WTC11 (cell line): ENCODE measurements around the gene TMEM52B. TPM values are rescaled to one million over a fixed set of nuclear protein-coding genes. Genes with fewer than 3 reads are reported as not detected.

Experiments used
- ATAC-seq: fragments of 200-7000 bp; cut with Tn5 transposase; 2 replicates; pipeline ENCODE4 v1.10.0; 2021; ENCODE audit warnings: mild to moderate bottlenecking, moderate library complexity
- CTCF ChIA-PET: fragments of 300-600 bp; sonication (Branson Sonifier 250); formaldehyde crosslinking; loops from one replicate; lab custom pipeline; 2021; ENCODE audit warnings: antibody characterized with exemption; lab: Charles Lee
- POLR2A ChIA-PET: fragments of 350-600 bp; sonication (Branson Sonifier 250); formaldehyde crosslinking; loops from one replicate; lab custom pipeline; 2021; ENCODE audit warnings: antibody characterized with exemption; lab: Charles Lee
- DNase-seq: peaks from one replicate; pipeline ENCODE4 v3.0.0; 2021; ENCODE audit warnings: low spot score
- H3K27ac Mint-ChIP-seq: 2 replicates; pipeline ENCODE4 v1.8.0; 2021; ENCODE audit warnings: mixed read lengths
- H3K27me3 Mint-ChIP-seq: 2 replicates; pipeline ENCODE4 v1.8.0; 2021; ENCODE audit warnings: low read depth, mild to moderate bottlenecking, moderate library complexity, mixed read lengths
- H3K36me3 Mint-ChIP-seq: 2 replicates; pipeline ENCODE4 v1.8.0; 2021; ENCODE audit warnings: mixed read lengths
- H3K4me1 Mint-ChIP-seq: 2 replicates; pipeline ENCODE4 v1.8.0; 2022; ENCODE audit warnings: mixed read lengths
- H3K4me3 Mint-ChIP-seq: 2 replicates; pipeline ENCODE4 v1.8.0; 2021; ENCODE audit warnings: mild to moderate bottlenecking, moderate library complexity, mixed read lengths
- H3K9me3 Mint-ChIP-seq: 2 replicates; pipeline ENCODE4 v1.8.0; 2021; ENCODE audit warnings: mixed read lengths
- ATF3 ChIP-seq: sonication (generic); formaldehyde crosslinking; conservative IDR thresholded peaks from 2 replicates; pipeline ENCODE4 v1.8.1; 2022; ENCODE audit warnings: mild to moderate bottlenecking, missing genetic modification reagents
- CBFB ChIP-seq: sonication (generic); formaldehyde crosslinking; IDR thresholded peaks from 2 replicates; pipeline ENCODE4 v1.8.1; 2022; ENCODE audit warnings: mild to moderate bottlenecking, low read depth, missing genetic modification reagents
- E2F5 ChIP-seq: sonication (generic); formaldehyde crosslinking; IDR thresholded peaks from 2 replicates; pipeline ENCODE4 v1.8.1; 2022; ENCODE audit warnings: mild to moderate bottlenecking, moderate library complexity, missing genetic modification reagents
- ELF4 ChIP-seq: sonication (generic); formaldehyde crosslinking; IDR thresholded peaks from 2 replicates; pipeline ENCODE4 v1.8.1; 2022; ENCODE audit warnings: low read depth, mild to moderate bottlenecking, moderate library complexity, missing genetic modification reagents
- FOXJ3 ChIP-seq: sonication (generic); formaldehyde crosslinking; IDR thresholded peaks from 2 replicates; pipeline ENCODE4 v1.9.0; 2021; ENCODE audit warnings: missing genetic modification reagents, mild to moderate bottlenecking, borderline replicate concordance
- GRHL2 ChIP-seq: fragments of 250-450 bp; sonication (Bioruptor Pico); IDR thresholded peaks from 2 replicates; pipeline ENCODE4 v1.8.0; 2022; ENCODE audit warnings: mild to moderate bottlenecking, moderate library complexity; ENCODE audit not compliant: insufficient replicate concordance, severe bottlenecking
- KAT7 ChIP-seq: sonication (generic); formaldehyde crosslinking; IDR thresholded peaks from 2 replicates; pipeline ENCODE4 v1.8.1; 2023; ENCODE audit warnings: missing genetic modification reagents, mild to moderate bottlenecking, borderline replicate concordance
- MYBL2 ChIP-seq: sonication (generic); formaldehyde crosslinking; IDR thresholded peaks from 2 replicates; pipeline ENCODE4 v1.8.1; 2023; ENCODE audit warnings: mild to moderate bottlenecking, moderate library complexity, missing genetic modification reagents
- NR3C1 ChIP-seq: sonication (generic); formaldehyde crosslinking; conservative IDR thresholded peaks from 2 replicates; pipeline ENCODE4 v1.8.1; 2023; ENCODE audit warnings: low read depth, mild to moderate bottlenecking, missing genetic modification reagents
- PREB ChIP-seq: sonication (generic); formaldehyde crosslinking; IDR thresholded peaks from 2 replicates; pipeline ENCODE4 v1.8.1; 2022; ENCODE audit warnings: mild to moderate bottlenecking, missing genetic modification reagents, moderate library complexity, borderline replicate concordance
- PRRX2 ChIP-seq: fragments of 250-450 bp; sonication (Bioruptor Pico); IDR thresholded peaks from 2 replicates; pipeline ENCODE4 v1.8.0; 2021; ENCODE audit warnings: mild to moderate bottlenecking
- SP1 ChIP-seq: sonication (generic); formaldehyde crosslinking; conservative IDR thresholded peaks from 2 replicates; pipeline ENCODE4 v1.8.1; 2022; ENCODE audit warnings: missing genetic modification reagents
- STAT6 ChIP-seq: sonication (generic); formaldehyde crosslinking; conservative IDR thresholded peaks from 2 replicates; pipeline ENCODE4 v1.8.1; 2023; ENCODE audit warnings: mild to moderate bottlenecking, low read depth, missing genetic modification reagents, moderate library complexity
- ZNF138 ChIP-seq: sonication (generic); formaldehyde crosslinking; conservative IDR thresholded peaks from 2 replicates; pipeline ENCODE4 v1.8.1; 2022; ENCODE audit warnings: mild to moderate bottlenecking, moderate library complexity, missing genetic modification reagents
- ZNF281 ChIP-seq: sonication (generic); formaldehyde crosslinking; IDR thresholded peaks from 2 replicates; pipeline ENCODE4 v1.8.0; 2023; ENCODE audit warnings: mild to moderate bottlenecking, missing genetic modification reagents
- ZNF317 ChIP-seq: sonication (generic); formaldehyde crosslinking; IDR thresholded peaks from 2 replicates; pipeline ENCODE4 v1.8.1; 2023; ENCODE audit warnings: low read depth, mild to moderate bottlenecking, moderate library complexity, missing genetic modification reagents, borderline replicate concordance
- ZNF423 ChIP-seq: fragments of 250-450 bp; sonication (Bioruptor Pico); IDR thresholded peaks from 2 replicates; pipeline ENCODE4 v2.1.2; 2022; ENCODE audit warnings: mild to moderate bottlenecking, moderate library complexity
- total RNA-seq: library from RNA; stranded (reverse); gene quantifications from 3 replicates; pipeline ENCODE4 v1.2.3, GENCODE V29; 2021
- TF ChIP-seq, protein P1 (sequence below): sonication (generic); formaldehyde crosslinking; IDR thresholded peaks from 2 replicates; pipeline ENCODE4 v1.8.0; 2022; ENCODE audit warnings: mild to moderate bottlenecking, missing genetic modification reagents
- TF ChIP-seq, protein P2 (sequence below): sonication (generic); formaldehyde crosslinking; IDR thresholded peaks from 2 replicates; pipeline ENCODE4 v1.8.1; 2023; ENCODE audit warnings: mild to moderate bottlenecking, missing genetic modification reagents, moderate library complexity
- TF ChIP-seq, protein P3 (sequence below): fragments of 250-450 bp; sonication (Bioruptor Pico); IDR thresholded peaks from 2 replicates; pipeline ENCODE4 v1.9.0; 2021; ENCODE audit warnings: moderate library complexity, mild to moderate bottlenecking, inconsistent platforms, borderline replicate concordance

TMEM52B gene
- total RNA-seq, 1 experiment from 2014 or later: not detected

DNA sequence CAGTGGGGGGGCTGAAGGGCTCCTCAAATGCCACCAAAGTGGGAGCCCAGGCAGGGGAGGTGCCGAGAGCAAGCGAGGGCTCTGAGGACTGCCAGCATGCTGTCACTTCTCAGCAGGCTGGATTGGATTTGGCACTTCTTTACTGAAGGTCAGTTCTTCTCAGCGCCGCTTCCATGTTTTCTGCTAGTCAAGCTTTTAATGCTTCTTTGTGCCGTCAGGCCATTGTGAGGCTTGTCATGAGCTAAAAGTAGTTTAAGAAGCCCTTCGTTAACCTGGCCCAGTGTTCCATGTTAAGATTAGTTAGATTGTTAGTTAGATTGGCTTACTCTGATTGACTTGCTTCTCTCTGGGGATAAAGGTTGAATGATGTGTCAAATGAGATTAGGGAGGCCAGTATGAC lies 47.3 kb downstream of the TMEM52B start (continued):
- no peak for TF ChIP-seq ZNF281 (CRISPR knock-in tag)

DNA sequence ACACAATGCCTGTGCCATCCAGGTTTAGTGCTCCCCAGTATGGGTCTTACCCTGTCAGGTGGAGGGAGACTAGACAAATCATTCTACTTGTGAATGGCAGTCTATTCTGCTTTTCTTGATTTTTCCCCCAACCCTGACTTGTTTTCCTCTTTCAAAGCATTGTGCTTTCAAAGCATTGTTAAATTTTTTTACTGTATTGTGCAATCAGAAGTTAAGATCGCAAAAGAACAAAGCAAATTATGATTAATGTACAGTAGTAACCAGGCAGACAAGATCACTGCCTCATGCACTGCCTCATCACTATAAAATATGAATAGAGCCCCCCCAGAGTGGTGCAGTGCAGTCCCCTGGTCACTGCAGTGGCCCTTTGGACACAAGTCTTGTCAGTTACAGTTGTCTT lies 47.9 kb downstream of the TMEM52B start:
- H3K4me3 Mint-ChIP-seq: no peak overlapping the region
- POLR2A ChIA-PET: no interaction called here
- H3K36me3 Mint-ChIP-seq: peaks cover 35% of the 10 kb centered on the region
- no peaks in the 10 kb centered on the region for H3K27me3 Mint-ChIP-seq
- no peak for DNase-seq
- H3K27ac Mint-ChIP-seq: no peak overlapping the region
- no peaks in the 10 kb centered on the region for H3K4me1 Mint-ChIP-seq
- CTCF ChIA-PET: interaction anchor here (1.0 kb wide), 1 partner anchor 9 kb away, joined by 3 read pairs; no protein-coding TSS in a partner anchor
- TF ChIP-seq ZNF317 (CRISPR knock-in tag) (no peak), ZNF423 (CRISPR knock-in tag) (no peak), FOXJ3 (CRISPR knock-in tag) (no peak), PREB (CRISPR knock-in tag) (no peak), STAT6 (CRISPR knock-in tag) (no peak), ELF4 (no peak), NR3C1 (CRISPR knock-in tag) (no peak), CBFB (CRISPR knock-in tag) (no peak), GRHL2 (CRISPR knock-in tag) (no peak), PRRX2 (CRISPR knock-in tag) (no peak), KAT7 (CRISPR knock-in tag) (no peak)
- TF ChIP-seq, protein P1, sequence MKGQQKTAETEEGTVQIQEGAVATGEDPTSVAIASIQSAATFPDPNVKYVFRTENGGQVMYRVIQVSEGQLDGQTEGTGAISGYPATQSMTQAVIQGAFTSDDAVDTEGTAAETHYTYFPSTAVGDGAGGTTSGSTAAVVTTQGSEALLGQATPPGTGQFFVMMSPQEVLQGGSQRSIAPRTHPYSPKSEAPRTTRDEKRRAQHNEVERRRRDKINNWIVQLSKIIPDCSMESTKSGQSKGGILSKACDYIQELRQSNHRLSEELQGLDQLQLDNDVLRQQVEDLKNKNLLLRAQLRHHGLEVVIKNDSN (CRISPR knock-in tag): no peak
- TF ChIP-seq, protein P2, sequence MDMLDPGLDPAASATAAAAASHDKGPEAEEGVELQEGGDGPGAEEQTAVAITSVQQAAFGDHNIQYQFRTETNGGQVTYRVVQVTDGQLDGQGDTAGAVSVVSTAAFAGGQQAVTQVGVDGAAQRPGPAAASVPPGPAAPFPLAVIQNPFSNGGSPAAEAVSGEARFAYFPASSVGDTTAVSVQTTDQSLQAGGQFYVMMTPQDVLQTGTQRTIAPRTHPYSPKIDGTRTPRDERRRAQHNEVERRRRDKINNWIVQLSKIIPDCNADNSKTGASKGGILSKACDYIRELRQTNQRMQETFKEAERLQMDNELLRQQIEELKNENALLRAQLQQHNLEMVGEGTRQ (CRISPR knock-in tag): no peak
- TF ChIP-seq, all 79 proteins: peak for 0
- no peak for ATAC-seq
- H3K9me3 Mint-ChIP-seq: 0 out of 2 replicates have a peak, but pooled peaks cover 5% of the 10 kb centered on the region

DNA sequence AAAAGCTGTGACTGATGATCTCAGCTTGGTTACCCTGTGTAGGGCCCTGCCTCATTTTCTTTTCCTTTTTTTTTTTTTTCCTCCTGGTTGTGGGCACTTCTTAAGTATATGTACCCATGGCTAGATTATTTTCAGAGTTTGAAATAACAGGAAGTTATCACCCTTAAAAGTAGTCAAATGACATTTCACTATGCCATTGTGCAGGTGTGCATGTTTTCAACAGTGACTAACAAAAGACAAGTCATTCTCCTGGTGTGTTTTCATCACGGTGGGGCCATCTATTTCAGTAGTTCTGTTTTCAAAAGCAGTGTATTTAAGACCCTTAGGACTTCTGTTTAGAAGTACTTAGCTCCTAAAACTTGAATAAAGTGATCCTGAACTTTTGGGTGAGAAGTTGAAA lies 48.8 kb downstream of the TMEM52B start:
- H3K36me3 Mint-ChIP-seq: peaks cover 28% of the 10 kb centered on the region
- no peak overlapping the region for H3K4me3 Mint-ChIP-seq
- no peaks in the 10 kb centered on the region for H3K27me3 Mint-ChIP-seq
- ChIA-PET POLR2A (no interaction called here), CTCF (interaction anchor here (1.0 kb wide), 1 partner anchor 8 kb away, joined by 3 read pairs; no protein-coding TSS in a partner anchor)
- H3K4me1 Mint-ChIP-seq: no peaks in the 10 kb centered on the region
- DNase-seq (no peak), ATAC-seq (no peak)
- peak overlapping the region; percentile 1; the same call in 1 of the 2 replicates for H3K27ac Mint-ChIP-seq
- H3K9me3 Mint-ChIP-seq: 0 out of 2 replicates have a peak, but pooled peaks cover 5% of the 10 kb centered on the region
- TF ChIP-seq E2F5 (CRISPR knock-in tag) (no peak), SP1 (CRISPR knock-in tag) (no peak), ZNF138 (no peak), MYBL2 (no peak), ATF3 (CRISPR knock-in tag) (no peak)
- TF ChIP-seq, protein P3, sequence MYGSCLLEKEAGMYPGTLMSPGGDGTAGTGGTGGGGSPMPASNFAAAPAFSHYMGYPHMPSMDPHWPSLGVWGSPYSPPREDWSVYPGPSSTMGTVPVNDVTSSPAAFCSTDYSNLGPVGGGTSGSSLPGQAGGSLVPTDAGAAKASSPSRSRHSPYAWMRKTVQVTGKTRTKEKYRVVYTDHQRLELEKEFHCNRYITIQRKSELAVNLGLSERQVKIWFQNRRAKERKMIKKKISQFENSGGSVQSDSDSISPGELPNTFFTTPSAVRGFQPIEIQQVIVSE: no peak
